ENCODE data around the gene MLH3. TPM values are rescaled to one million over a fixed set of nuclear protein-coding genes. Genes with fewer than 3 reads are reported as not detected.

The MLH3 gene
- total RNA-seq, 2 donors from 2014 or later = 16.5 to 22.0 TPM

DNA sequence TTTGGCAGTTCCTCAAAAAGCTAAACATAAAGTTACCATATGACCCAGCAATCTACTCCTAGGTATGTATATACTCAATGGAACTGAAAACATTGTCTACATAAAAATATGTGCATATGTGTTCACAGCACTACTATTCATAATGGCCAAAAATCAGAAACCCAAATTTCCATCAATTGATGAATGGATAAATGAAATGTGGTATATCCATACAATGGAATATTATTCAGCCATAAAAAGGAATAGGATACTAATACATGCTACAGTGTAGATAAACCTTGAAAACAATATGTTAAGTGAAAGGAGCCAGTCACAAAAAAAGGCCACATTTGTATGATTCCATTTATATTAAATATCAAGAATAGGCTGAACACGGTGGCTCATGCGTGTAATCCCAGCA lies 9.2 kb upstream of the MLH3 start:
- H3K4me1 Mint-ChIP-seq = peaks cover 26% of the 10 kb centered on the region
- H3K4me3 Mint-ChIP-seq = no peak overlapping the region
- no peaks in the 10 kb centered on the region for H3K9me3 ChIP-seq (ENCODE audit: control insufficient read depth, low read length, poor library complexity, severe bottlenecking)
- no peaks in the 10 kb centered on the region for H3K27me3 Mint-ChIP-seq
- peak overlapping the region; percentile 77 for H3K27ac Mint-ChIP-seq
- H3K36me3 Mint-ChIP-seq (ENCODE audit: low read depth) = peaks cover 7% of the 10 kb centered on the region
- ATAC-seq (no peak), DNase-seq (no peak)

DNA sequence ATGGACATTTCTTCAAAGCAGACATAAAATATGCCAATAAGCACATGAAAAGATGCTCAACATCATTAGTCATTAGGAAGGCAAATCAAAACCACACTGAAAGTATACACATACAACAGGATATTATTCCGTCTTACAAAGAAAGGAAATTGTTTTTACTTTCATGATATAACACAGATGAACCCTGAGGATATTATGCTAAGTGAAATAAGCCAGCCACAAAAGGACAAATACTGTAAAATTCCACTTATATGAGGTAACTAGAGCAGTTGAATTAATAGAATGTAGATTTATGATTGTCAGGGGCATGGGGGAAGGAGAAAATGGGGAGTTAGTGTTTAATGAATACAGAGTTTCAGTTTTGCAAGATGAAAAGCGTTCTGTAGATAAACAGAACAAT lies 8.4 kb upstream of the MLH3 start:
- Mint-ChIP-seq H3K36me3 (ENCODE audit: low read depth) (peaks cover 7% of the 10 kb centered on the region), H3K27me3 (no peaks in the 10 kb centered on the region), H3K4me1 (peaks cover 27% of the 10 kb centered on the region), H3K27ac (no peak overlapping the region), H3K4me3 (no peak overlapping the region)
- no peak for DNase-seq
- ATAC-seq = no peak
- H3K9me3 ChIP-seq (ENCODE audit: control insufficient read depth, low read length, poor library complexity, severe bottlenecking) = no peaks in the 10 kb centered on the region

DNA sequence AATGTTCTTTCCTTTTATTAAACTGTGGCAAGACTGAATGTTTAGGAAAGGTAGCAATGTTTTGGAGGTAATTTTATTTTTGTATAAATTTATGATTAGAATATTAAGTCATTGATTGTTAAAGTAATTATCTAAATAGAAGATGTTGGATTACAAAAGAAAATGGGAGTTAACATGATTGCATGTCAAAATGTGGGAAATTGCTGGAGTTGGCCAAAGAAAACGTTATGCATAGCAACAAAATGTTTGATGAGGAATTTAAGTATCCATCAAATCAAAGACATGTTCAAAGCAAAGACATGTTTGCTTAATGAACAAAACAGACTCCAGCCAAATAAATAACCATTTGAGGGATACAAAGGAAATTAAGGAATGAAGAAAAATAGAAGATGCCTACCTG lies 3.2 kb upstream of the MLH3 start:
- Mint-ChIP-seq H3K27ac (no peak overlapping the region), H3K4me1 (peaks cover 25% of the 10 kb centered on the region), H3K36me3 (ENCODE audit: low read depth) (peaks cover 2% of the 10 kb centered on the region), H3K27me3 (no peaks in the 10 kb centered on the region), H3K4me3 (no peak overlapping the region)
- ATAC-seq (no peak), DNase-seq (no peak)
- H3K9me3 ChIP-seq (ENCODE audit: control insufficient read depth, low read length, poor library complexity, severe bottlenecking) = no peaks in the 10 kb centered on the region

- H3K4me3 Mint-ChIP-seq = no peak overlapping the region
- DNase-seq (no peak), ATAC-seq (no peak)
- H3K27ac Mint-ChIP-seq = peak overlapping the region; percentile 96
- H3K36me3 Mint-ChIP-seq (ENCODE audit: low read depth) = peaks cover 2% of the 10 kb centered on the region
- no peaks in the 10 kb centered on the region for H3K9me3 ChIP-seq (ENCODE audit: control insufficient read depth, low read length, poor library complexity, severe bottlenecking)
- peaks cover 25% of the 10 kb centered on the region for H3K4me1 Mint-ChIP-seq
- no peaks in the 10 kb centered on the region for H3K27me3 Mint-ChIP-seq
These were observed 2.4 kb upstream of the MLH3 start for GRCh38 chr14:75053396-75054291.

DNA sequence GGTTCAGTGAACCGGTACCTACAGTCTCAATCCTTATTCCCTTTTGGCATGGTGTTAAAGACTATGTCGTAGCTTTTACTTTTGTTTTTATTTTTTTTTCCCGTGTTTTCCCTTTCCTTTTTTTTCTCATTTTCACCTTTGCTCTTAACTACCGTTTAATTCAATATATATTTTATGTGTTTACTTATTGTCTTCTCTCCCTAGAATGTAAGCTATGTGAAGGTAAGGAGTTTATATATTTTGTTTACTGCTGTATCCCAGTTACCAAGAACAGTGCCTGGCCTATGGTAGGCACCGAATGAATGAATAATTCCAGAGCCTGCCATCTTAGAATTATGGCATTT lies 261 bp upstream of the MLH3 start:
- H3K4me1 Mint-ChIP-seq = peaks cover 30% of the 10 kb centered on the region
- peaks cover 2% of the 10 kb centered on the region for H3K36me3 Mint-ChIP-seq (ENCODE audit: low read depth)
- ATAC-seq (no peak), DNase-seq (no peak)
- peak overlapping the region; percentile 95 for H3K4me3 Mint-ChIP-seq
- H3K9me3 ChIP-seq (ENCODE audit: control insufficient read depth, low read length, poor library complexity, severe bottlenecking) = no peaks in the 10 kb centered on the region
- peak overlapping the region; percentile 96 for H3K27ac Mint-ChIP-seq
- no peaks in the 10 kb centered on the region for H3K27me3 Mint-ChIP-seq

- H3K4me1 Mint-ChIP-seq = peaks cover 34% of the 10 kb centered on the region
- no peaks in the 10 kb centered on the region for H3K9me3 ChIP-seq (ENCODE audit: control insufficient read depth, low read length, poor library complexity, severe bottlenecking)
- no peak overlapping the region for H3K27ac Mint-ChIP-seq
- H3K4me3 Mint-ChIP-seq = peak overlapping the region; percentile 95
- no peaks in the 10 kb centered on the region for H3K36me3 Mint-ChIP-seq (ENCODE audit: low read depth)
- no peak for ATAC-seq
- DNase-seq = no peak
- H3K27me3 Mint-ChIP-seq = no peaks in the 10 kb centered on the region
These were observed 1.5 kb downstream of the MLH3 start for GRCh38 chr14:75049731-75050201.

DNA sequence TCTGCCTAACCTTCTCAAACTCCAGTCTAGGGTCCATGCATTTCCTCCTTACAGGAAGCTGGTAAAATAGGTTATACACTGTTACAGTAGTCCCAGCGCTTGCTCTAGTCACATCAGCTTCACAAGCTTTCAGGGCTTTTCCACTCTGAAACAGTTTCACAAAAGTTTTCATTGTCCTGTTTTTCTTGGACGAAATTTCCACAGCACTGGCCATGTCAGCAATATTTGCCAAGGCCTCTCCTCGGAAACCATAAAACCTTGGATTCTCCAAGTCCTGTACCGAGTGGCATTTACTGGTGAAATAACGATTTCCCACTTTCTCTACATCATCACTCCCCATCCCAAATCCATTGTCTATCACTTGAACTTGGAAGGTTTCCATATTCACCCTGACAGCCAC lies 2.1 kb downstream of the MLH3 start:
- Mint-ChIP-seq H3K27ac (no peak overlapping the region), H3K36me3 (ENCODE audit: low read depth) (no peaks in the 10 kb centered on the region), H3K4me1 (peaks cover 39% of the 10 kb centered on the region), H3K27me3 (no peaks in the 10 kb centered on the region), H3K4me3 (no peak overlapping the region)
- ATAC-seq (no peak), DNase-seq (no peak)
- H3K9me3 ChIP-seq (ENCODE audit: control insufficient read depth, low read length, poor library complexity, severe bottlenecking) = no peaks in the 10 kb centered on the region

GRCh38 chr14:75048101-75048500 lies 3.2 kb downstream of the MLH3 start:
- no peaks in the 10 kb centered on the region for H3K36me3 Mint-ChIP-seq (ENCODE audit: low read depth)
- H3K4me1 Mint-ChIP-seq = peaks cover 42% of the 10 kb centered on the region
- no peaks in the 10 kb centered on the region for H3K27me3 Mint-ChIP-seq
- no peak overlapping the region for H3K27ac Mint-ChIP-seq
- no peaks in the 10 kb centered on the region for H3K9me3 ChIP-seq (ENCODE audit: control insufficient read depth, low read length, poor library complexity, severe bottlenecking)
- no peak overlapping the region for H3K4me3 Mint-ChIP-seq
- ATAC-seq = no peak
- DNase-seq = no peak

GRCh38 chr14:75047506-75047905 lies 3.8 kb downstream of the MLH3 start:
- no peaks in the 10 kb centered on the region for H3K9me3 ChIP-seq (ENCODE audit: control insufficient read depth, low read length, poor library complexity, severe bottlenecking)
- DNase-seq = no peak
- ATAC-seq = no peak
- Mint-ChIP-seq H3K27me3 (no peaks in the 10 kb centered on the region), H3K36me3 (ENCODE audit: low read depth) (no peaks in the 10 kb centered on the region), H3K4me3 (no peak overlapping the region), H3K27ac (no peak overlapping the region), H3K4me1 (peaks cover 42% of the 10 kb centered on the region)

GRCh38 chr14:75046899-75047298 lies 4.4 kb downstream of the MLH3 start:
- H3K27me3 Mint-ChIP-seq = no peaks in the 10 kb centered on the region
- no peak overlapping the region for H3K27ac Mint-ChIP-seq
- no peaks in the 10 kb centered on the region for H3K9me3 ChIP-seq (ENCODE audit: control insufficient read depth, low read length, poor library complexity, severe bottlenecking)
- no peak for DNase-seq
- ATAC-seq = no peak
- peaks cover 42% of the 10 kb centered on the region for H3K4me1 Mint-ChIP-seq
- no peaks in the 10 kb centered on the region for H3K36me3 Mint-ChIP-seq (ENCODE audit: low read depth)
- H3K4me3 Mint-ChIP-seq = no peak overlapping the region

- ATAC-seq (no peak), DNase-seq (no peak)
- H3K9me3 ChIP-seq (ENCODE audit: control insufficient read depth, low read length, poor library complexity, severe bottlenecking) = no peaks in the 10 kb centered on the region
- Mint-ChIP-seq H3K27me3 (no peaks in the 10 kb centered on the region), H3K4me3 (no peak overlapping the region), H3K4me1 (peaks cover 38% of the 10 kb centered on the region), H3K27ac (no peak overlapping the region), H3K36me3 (ENCODE audit: low read depth) (no peaks in the 10 kb centered on the region)
These were observed 5.0 kb downstream of the MLH3 start for GRCh38 chr14:75046275-75046674.

- H3K4me3 Mint-ChIP-seq = no peak overlapping the region
- no peak overlapping the region for H3K27ac Mint-ChIP-seq
- peaks cover 25% of the 10 kb centered on the region for H3K4me1 Mint-ChIP-seq
- no peaks in the 10 kb centered on the region for H3K9me3 ChIP-seq (ENCODE audit: control insufficient read depth, low read length, poor library complexity, severe bottlenecking)
- no peaks in the 10 kb centered on the region for H3K36me3 Mint-ChIP-seq (ENCODE audit: low read depth)
- no peak for ATAC-seq
- no peak for DNase-seq
- H3K27me3 Mint-ChIP-seq = no peaks in the 10 kb centered on the region
These were observed 6.5 kb downstream of the MLH3 start for GRCh38 chr14:75044752-75045151.

GRCh38 chr14:75044322-75044721 lies 6.9 kb downstream of the MLH3 start:
- peaks cover 25% of the 10 kb centered on the region for H3K4me1 Mint-ChIP-seq
- no peaks in the 10 kb centered on the region for H3K36me3 Mint-ChIP-seq (ENCODE audit: low read depth)
- ATAC-seq (no peak), DNase-seq (no peak)
- no peak overlapping the region for H3K27ac Mint-ChIP-seq
- no peaks in the 10 kb centered on the region for H3K9me3 ChIP-seq (ENCODE audit: control insufficient read depth, low read length, poor library complexity, severe bottlenecking)
- no peak overlapping the region for H3K4me3 Mint-ChIP-seq
- no peaks in the 10 kb centered on the region for H3K27me3 Mint-ChIP-seq

GRCh38 chr14:75042035-75042434 lies 9.2 kb downstream of the MLH3 start:
- H3K9me3 ChIP-seq (ENCODE audit: control insufficient read depth, low read length, poor library complexity, severe bottlenecking) = no peaks in the 10 kb centered on the region
- ATAC-seq (peak; percentile 27), DNase-seq (no peak)
- Mint-ChIP-seq H3K27me3 (no peaks in the 10 kb centered on the region), H3K4me3 (no peak overlapping the region), H3K4me1 (peaks cover 19% of the 10 kb centered on the region), H3K36me3 (ENCODE audit: low read depth) (peaks cover under 1% of the 10 kb centered on the region), H3K27ac (no peak overlapping the region)
